ENCODE measurements around the gene PJVK. TPM values are rescaled to one million over a fixed set of nuclear protein-coding genes. Genes with fewer than 3 reads are reported as not detected.
A peak's percentile ranks its signal among the peaks of the same experiment; 100 is the strongest.

Gene PJVK
- total and polyA plus RNA-seq, 10 of the 15 experiments (the other 5 are each of a cell fraction or from before 2014, with no cell fraction given), result 1.8 to 6.8 (median 3.2) TPM

DNA sequence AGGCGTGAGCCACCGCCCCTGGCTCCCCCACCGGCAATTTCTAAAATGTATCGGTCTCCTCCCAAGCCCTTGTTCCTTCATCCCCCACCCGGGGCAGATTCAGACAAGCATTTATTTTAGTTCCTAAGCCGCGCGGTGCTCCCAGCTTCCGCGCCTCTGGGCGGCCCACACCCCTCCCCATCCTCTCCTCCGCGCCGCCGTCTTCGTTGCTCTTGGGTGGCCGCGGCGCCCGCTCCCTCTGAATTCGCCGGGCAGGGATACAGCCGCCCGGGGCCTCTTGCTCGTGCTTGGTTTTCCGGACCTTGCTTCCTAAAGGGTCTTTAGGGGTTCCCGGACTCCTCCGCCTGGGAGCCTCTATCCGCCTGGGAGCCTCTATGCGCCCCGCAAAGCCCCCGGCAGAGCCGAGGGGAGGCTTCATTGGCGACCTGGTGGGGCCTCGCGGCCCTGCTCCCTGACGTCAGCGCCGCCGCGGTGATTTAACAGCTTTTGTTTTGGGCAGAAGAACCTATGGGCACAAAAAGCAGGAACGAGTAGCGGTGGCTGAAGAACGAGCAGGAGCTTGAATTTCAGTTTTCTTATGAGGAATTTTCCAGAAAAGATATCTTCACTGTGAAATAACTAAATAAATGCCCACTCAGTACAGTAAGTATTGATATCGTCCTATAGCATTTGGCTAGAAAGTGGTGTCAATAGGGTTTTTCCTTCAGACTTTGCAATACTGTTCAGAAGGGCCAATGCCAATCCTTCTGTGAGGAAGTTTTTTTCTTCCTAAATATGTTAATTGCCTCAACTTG is 37.5 kb upstream of the PJVK start:
- Histone ChIP-seq H3K4me3 (peak overlapping the region; percentile 78), H3K27me3 (replicated peaks in 1 of 2; ENCODE audit: control insufficient read depth in 2 of 2, insufficient read depth in 2 of 2, low read length in 1 of 2) (no peaks in the 10 kb centered on the region), H3K9me3 (replicated peaks; ENCODE audit: control insufficient read depth, insufficient read depth, low read length) (no peaks in the 10 kb centered on the region), H3K79me2 (ENCODE audit: control insufficient read depth, insufficient read depth, low read length) (peaks cover 28% of the 10 kb centered on the region), H2AFZ (ENCODE audit: control insufficient read depth, low read depth, low read length) (peak overlapping the region; percentile 94), H3K4me2 (ENCODE audit: control insufficient read depth, insufficient read depth) (peak overlapping the region; percentile 28), H3K27ac (ENCODE audit: control insufficient read depth, insufficient read depth) (peak overlapping the region; percentile 97), H3K36me3 (ENCODE audit: control insufficient read depth in 2 of 2, insufficient read depth in 2 of 2, low read length in 1 of 2) (no peaks in the 10 kb centered on the region; a peak in 1 of 4 replicates), H4K20me1 (ENCODE audit: control insufficient read depth, insufficient read depth) (no peaks in the 10 kb centered on the region), H3K9ac (ENCODE audit: control insufficient read depth, insufficient read depth, low read length) (peak overlapping the region; percentile 95), H3K4me1 (ENCODE audit: control insufficient read depth, insufficient read depth, low read length) (peaks cover 6% of the 10 kb centered on the region)
- no TSS peak for BruUV-seq (replicated peaks)
- ChIA-PET RAD21 (ENCODE audit: unreplicated experiment) (interaction anchor here (0.7 to 8.3 kb wide), 15 partner anchors 9 to 303 kb away, joined by 3 to 162 read pairs (median 6); partner anchors contain the start of genes PJVK, PRKRA and RBM45), SMC1A (ENCODE audit: uncharacterized antibody, unreplicated experiment) (interaction anchor here (0.9 to 10.6 kb wide), 14 partner anchors 10 to 300 kb away, joined by 3 to 454 read pairs (median 4); partner anchors contain the start of genes PJVK, PRKRA and RBM45), POLR2A (interaction anchor here (0.8 to 5.1 kb wide), 8 partner anchors 9 to 302 kb away, joined by 3 to 64 read pairs (median 6); partner anchors contain the start of genes PJVK and PRKRA), CTCF (interaction anchor here (0.6 to 12.4 kb wide), 17 partner anchors 11 to 301 kb away, joined by 3 to 702 read pairs (median 6); partner anchors contain the start of genes PJVK, PRKRA and RBM45)
- FAIRE-seq (no peak), DNase-seq (ENCODE audit: low read depth, low spot score) (peak; percentile 38), ATAC-seq (peak; percentile 87)
- intact Hi-C loops (cut with micrococcal nuclease; ENCODE audit: unreplicated experiment) (loop anchor here (1.0 kb wide), 5 partner anchors 9 to 301 kb away; partner anchors contain the start of gene RBM45), in situ Hi-C loops (cut with MboI) (no loop called here)
- WGBS (ENCODE audit: insufficient coverage, insufficient replicate concordance, low lambda C conversion rate, missing lambda C conversion rate), result under 1% methylated on average over 45 of the region's 45 CpGs
- TF ChIP-seq POLR2AphosphoS5 (IDR thresholded peaks at IDR 0.05; ENCODE audit: low read length) (peak; percentile 77; the same call in 1 of the 2 replicates), KDM1A (IDR thresholded peaks at IDR 0.05; ENCODE audit: borderline replicate concordance) (no peak), BMI1 (IDR thresholded peaks at IDR 0.05; ENCODE audit: borderline replicate concordance) (no peak), ZNF274 (IDR thresholded peaks at IDR 0.05; ENCODE audit: insufficient read depth, insufficient read length) (no peak), NFIC (IDR thresholded peaks at IDR 0.05; ENCODE audit: low read depth, low read length) (no peak), PML (IDR thresholded peaks at IDR 0.05; ENCODE audit: low read length) (peak; percentile 65; the same call in 1 of the 2 replicates), NR2C1 (IDR thresholded peaks at IDR 0.05) (peak; percentile 36; the same call in 1 of the 2 replicates), MTA3 (IDR thresholded peaks at IDR 0.05; ENCODE audit: borderline replicate concordance, low read length) (no peak), ZNF384 (IDR thresholded peaks at IDR 0.05; ENCODE audit: borderline replicate concordance, low read depth, low read length) (no peak), ETV6 (conservative IDR thresholded peaks at IDR 0.05 in 1 of 2, IDR thresholded peaks at IDR 0.05 in 1 of 2; ENCODE audit: borderline replicate concordance in 1 of 2, low read depth in 1 of 2) (no peak), CHD2 (IDR thresholded peaks at IDR 0.05; ENCODE audit: borderline replicate concordance, low read depth, low read length) (0 out of 2 replicates have a peak, but pooled peaks have one; percentile 12)
- TF ChIP-seq, protein P1, sequence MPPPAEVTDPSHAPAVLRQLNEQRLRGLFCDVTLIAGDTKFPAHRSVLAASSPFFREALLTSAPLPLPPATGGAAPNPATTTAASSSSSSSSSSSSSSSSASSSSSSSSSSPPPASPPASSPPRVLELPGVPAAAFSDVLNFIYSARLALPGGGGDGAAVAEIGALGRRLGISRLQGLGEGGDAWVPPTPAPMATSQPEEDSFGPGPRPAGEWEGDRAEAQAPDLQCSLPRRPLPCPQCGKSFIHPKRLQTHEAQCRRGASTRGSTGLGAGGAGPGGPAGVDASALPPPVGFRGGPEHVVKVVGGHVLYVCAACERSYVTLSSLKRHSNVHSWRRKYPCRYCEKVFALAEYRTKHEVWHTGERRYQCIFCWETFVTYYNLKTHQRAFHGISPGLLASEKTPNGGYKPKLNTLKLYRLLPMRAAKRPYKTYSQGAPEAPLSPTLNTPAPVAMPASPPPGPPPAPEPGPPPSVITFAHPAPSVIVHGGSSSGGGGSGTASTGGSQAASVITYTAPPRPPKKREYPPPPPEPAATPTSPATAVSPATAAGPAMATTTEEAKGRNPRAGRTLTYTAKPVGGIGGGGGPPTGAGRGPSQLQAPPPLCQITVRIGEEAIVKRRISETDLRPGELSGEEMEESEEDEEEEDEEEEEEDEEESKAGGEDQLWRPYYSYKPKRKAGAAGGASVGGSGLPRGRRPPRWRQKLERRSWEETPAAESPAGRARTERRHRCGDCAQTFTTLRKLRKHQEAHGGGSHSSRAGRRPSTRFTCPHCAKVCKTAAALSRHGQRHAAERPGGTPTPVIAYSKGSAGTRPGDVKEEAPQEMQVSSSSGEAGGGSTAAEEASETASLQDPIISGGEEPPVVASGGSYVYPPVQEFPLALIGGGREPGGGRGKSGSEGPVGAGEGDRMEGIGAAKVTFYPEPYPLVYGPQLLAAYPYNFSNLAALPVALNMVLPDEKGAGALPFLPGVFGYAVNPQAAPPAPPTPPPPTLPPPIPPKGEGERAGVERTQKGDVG (CRISPR knock-in tag; IDR thresholded peaks at IDR 0.05), result no peak
- TF ChIP-seq, protein P2, sequence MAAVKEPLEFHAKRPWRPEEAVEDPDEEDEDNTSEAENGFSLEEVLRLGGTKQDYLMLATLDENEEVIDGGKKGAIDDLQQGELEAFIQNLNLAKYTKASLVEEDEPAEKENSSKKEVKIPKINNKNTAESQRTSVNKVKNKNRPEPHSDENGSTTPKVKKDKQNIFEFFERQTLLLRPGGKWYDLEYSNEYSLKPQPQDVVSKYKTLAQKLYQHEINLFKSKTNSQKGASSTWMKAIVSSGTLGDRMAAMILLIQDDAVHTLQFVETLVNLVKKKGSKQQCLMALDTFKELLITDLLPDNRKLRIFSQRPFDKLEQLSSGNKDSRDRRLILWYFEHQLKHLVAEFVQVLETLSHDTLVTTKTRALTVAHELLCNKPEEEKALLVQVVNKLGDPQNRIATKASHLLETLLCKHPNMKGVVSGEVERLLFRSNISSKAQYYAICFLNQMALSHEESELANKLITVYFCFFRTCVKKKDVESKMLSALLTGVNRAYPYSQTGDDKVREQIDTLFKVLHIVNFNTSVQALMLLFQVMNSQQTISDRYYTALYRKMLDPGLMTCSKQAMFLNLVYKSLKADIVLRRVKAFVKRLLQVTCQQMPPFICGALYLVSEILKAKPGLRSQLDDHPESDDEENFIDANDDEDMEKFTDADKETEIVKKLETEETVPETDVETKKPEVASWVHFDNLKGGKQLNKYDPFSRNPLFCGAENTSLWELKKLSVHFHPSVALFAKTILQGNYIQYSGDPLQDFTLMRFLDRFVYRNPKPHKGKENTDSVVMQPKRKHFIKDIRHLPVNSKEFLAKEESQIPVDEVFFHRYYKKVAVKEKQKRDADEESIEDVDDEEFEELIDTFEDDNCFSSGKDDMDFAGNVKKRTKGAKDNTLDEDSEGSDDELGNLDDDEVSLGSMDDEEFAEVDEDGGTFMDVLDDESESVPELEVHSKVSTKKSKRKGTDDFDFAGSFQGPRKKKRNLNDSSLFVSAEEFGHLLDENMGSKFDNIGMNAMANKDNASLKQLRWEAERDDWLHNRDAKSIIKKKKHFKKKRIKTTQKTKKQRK (IDR thresholded peaks at IDR 0.05; ENCODE audit: low read depth, low read length), result no peak
